NCI-H526 treated with DMSO at 0.1 percent for 48 hours (cell line): Measurements from ENCODE around the gene FAM234B.

Source experiments
- DNase-seq: peaks from one replicate; lab custom pipeline; 2025; lab: John Stamatoyannopoulos, UW

FAM234B gene

GRCh38 chr12:13044002-13044905, at the start of gene FAM234B:
Gene FAM234B (plus strand): TSS chr12:13044381. CDS start chr12:13044404, 23 bp downstream.
- peak; percentile 38 for DNase-seq

- DNase-seq: no peak
Observed at GRCh38 chr12:12995088-12995487, 49.1 kb upstream of the FAM234B start.

GRCh38 chr12:12996209-12996608, 48.0 kb upstream of the FAM234B start:
- DNase-seq: no peak

- DNase-seq: no peak
Observed at GRCh38 chr12:12997156-12997555, 47.0 kb upstream of the FAM234B start.

- no peak for DNase-seq
Observed at GRCh38 chr12:12997734-12998133, 46.4 kb upstream of the FAM234B start.

- DNase-seq: no peak
Observed at GRCh38 chr12:12998248-12998647, 45.9 kb upstream of the FAM234B start.

- DNase-seq: no peak
Observed at GRCh38 chr12:12999271-12999958, 44.8 kb upstream of the FAM234B start.

GRCh38 chr12:12999959-13000615, 44.1 kb upstream of the FAM234B start, which contains the start of gene HEBP1:
Gene HEBP1 (minus strand): TSS chr12:13000265. CDS start chr12:13000114, 151 bp downstream.
- peak; percentile 75 for DNase-seq

- peak; percentile 48 for DNase-seq
Observed at GRCh38 chr12:13000616-13000924, 43.6 kb upstream of the FAM234B start.

- DNase-seq: no peak
Observed at GRCh38 chr12:13000925-13001774, 43.0 kb upstream of the FAM234B start.

- DNase-seq: no peak
Observed at GRCh38 chr12:13001775-13002040, 42.5 kb upstream of the FAM234B start.

- no peak for DNase-seq
Observed at GRCh38 chr12:13002301-13003097, 41.7 kb upstream of the FAM234B start.

- DNase-seq: no peak
Observed at GRCh38 chr12:13004361-13004760, 39.8 kb upstream of the FAM234B start.

- DNase-seq: no peak
Observed at GRCh38 chr12:13004986-13005385, 39.2 kb upstream of the FAM234B start.

GRCh38 chr12:13005649-13006048, 38.5 kb upstream of the FAM234B start:
- no peak for DNase-seq

GRCh38 chr12:13007496-13008233, 36.5 kb upstream of the FAM234B start:
- no peak for DNase-seq

- no peak for DNase-seq
Observed at GRCh38 chr12:13008741-13009380, 35.3 kb upstream of the FAM234B start.

- DNase-seq: no peak
Observed at GRCh38 chr12:13011098-13011497, 33.1 kb upstream of the FAM234B start.

- DNase-seq: no peak
Observed at GRCh38 chr12:13022851-13023271, 21.3 kb upstream of the FAM234B start.
